Caco-2 (cell line): ENCODE data around the gene LMOD1. TPM values are rescaled to one million over a fixed set of nuclear protein-coding genes. Genes with fewer than 3 reads are reported as not detected.

Source experiments
- BruUV-seq: library from RNA; stranded (reverse); fragments of 400-500 nt; replicated peaks from 2 replicates; lab custom pipeline; 2021; lab: Mats Ljungman, UMichigan
- CTCF ChIA-PET: fragments of 300-600 bp; sonication (Branson Sonifier 250); formaldehyde crosslinking; loops from one replicate; lab custom pipeline; 2022; ENCODE audit warnings: antibody characterized with exemption; lab: Charles Lee
- POLR2A ChIA-PET: fragments of 300-600 bp; sonication (Branson Sonifier 250); formaldehyde crosslinking; loops from one replicate; lab custom pipeline; 2022; ENCODE audit warnings: antibody characterized with exemption; lab: Charles Lee
- DNase-seq, 2 experiments: peaks; one replicate each; pipeline versions ENCODE4 v3.0.0 to v3.0.0-alpha.2; 2020 to 2022
- H3K27me3 ChIP-seq: replicated peaks from 2 replicates; pipeline ENCODE4 v1.6.0; 2011; ENCODE audit warnings: low read length; ENCODE audit not compliant: control insufficient read depth, insufficient read depth
- H3K36me3 ChIP-seq: 2 replicates; pipeline ENCODE4 v1.5.1; 2011; ENCODE audit warnings: low read length; ENCODE audit not compliant: control insufficient read depth, insufficient read depth
- H3K4me1 ChIP-seq: fragments of 250-450 bp; sonication (Bioruptor Pico); 2 replicates; pipeline ENCODE4 v1.5.1; 2020; ENCODE audit warnings: mild to moderate bottlenecking
- H3K4me3 ChIP-seq: 2 replicates; pipeline ENCODE4 v1.5.1; 2011; ENCODE audit warnings: low read depth, mild to moderate bottlenecking, control low read depth, low read length
- H3K9me3 ChIP-seq: fragments of 250-450 bp; sonication (Bioruptor Pico); 2 replicates; pipeline ENCODE4 v1.5.1; 2020; ENCODE audit warnings: mild to moderate bottlenecking, moderate library complexity
- H3K27ac Mint-ChIP-seq: one replicate; pipeline ENCODE4 v1.8.0; 2022; ENCODE audit warnings: mixed read lengths; ENCODE audit not compliant: unreplicated experiment
- H3K27me3 Mint-ChIP-seq: one replicate; pipeline ENCODE4 v1.8.0; 2022; ENCODE audit warnings: mixed read lengths; ENCODE audit not compliant: insufficient read depth, unreplicated experiment
- H3K36me3 Mint-ChIP-seq: one replicate; pipeline ENCODE4 v1.8.0; 2022; ENCODE audit warnings: mild to moderate bottlenecking, mixed read lengths; ENCODE audit not compliant: insufficient read depth, unreplicated experiment
- H3K4me1 Mint-ChIP-seq: one replicate; pipeline ENCODE4 v1.8.0; 2022; ENCODE audit warnings: low read depth, mixed read lengths; ENCODE audit not compliant: unreplicated experiment
- H3K4me3 Mint-ChIP-seq: one replicate; pipeline ENCODE4 v1.8.0; 2022; ENCODE audit warnings: mild to moderate bottlenecking, moderate library complexity, mixed read lengths; ENCODE audit not compliant: unreplicated experiment
- H3K9me3 Mint-ChIP-seq: one replicate; pipeline ENCODE4 v1.8.0; 2022; ENCODE audit warnings: mixed read lengths; ENCODE audit not compliant: unreplicated experiment
- intact Hi-C: fragments of 100-400 bp; cut with micrococcal nuclease; formaldehyde crosslinking; loops from one replicate; pipeline ENCODE4 v1.10.0; 2022; ENCODE audit not compliant: unreplicated experiment
- total RNA-seq: library from RNA; stranded (reverse); gene quantifications from 2 replicates; pipeline ENCODE4 v1.2.3, GENCODE V29; 2022
- TF ChIP-seq, protein P1 (sequence below), 2 experiments: fragments of 200-600 bp in 1 of 2; IDR thresholded peaks; 1 replicate in 1 of 2; 2 replicates in 1 of 2; pipeline versions ENCODE4 v1.5.1 to v1.8.0; 2011 to 2022; ENCODE audit warnings: antibody characterized with exemption in 1 of 2, control low read depth in 1 of 2, inconsistent platforms in 1 of 2, low read depth in 1 of 2, low read length in 1 of 2, mild to moderate bottlenecking in 1 of 2, moderate library complexity in 1 of 2; ENCODE audit not compliant: insufficient read depth in 1 of 2, severe bottlenecking in 1 of 2, unreplicated experiment in 1 of 2

LMOD1 gene
- total RNA-seq, 1 experiment from 2014 or later, result 0.11 TPM

DNA sequence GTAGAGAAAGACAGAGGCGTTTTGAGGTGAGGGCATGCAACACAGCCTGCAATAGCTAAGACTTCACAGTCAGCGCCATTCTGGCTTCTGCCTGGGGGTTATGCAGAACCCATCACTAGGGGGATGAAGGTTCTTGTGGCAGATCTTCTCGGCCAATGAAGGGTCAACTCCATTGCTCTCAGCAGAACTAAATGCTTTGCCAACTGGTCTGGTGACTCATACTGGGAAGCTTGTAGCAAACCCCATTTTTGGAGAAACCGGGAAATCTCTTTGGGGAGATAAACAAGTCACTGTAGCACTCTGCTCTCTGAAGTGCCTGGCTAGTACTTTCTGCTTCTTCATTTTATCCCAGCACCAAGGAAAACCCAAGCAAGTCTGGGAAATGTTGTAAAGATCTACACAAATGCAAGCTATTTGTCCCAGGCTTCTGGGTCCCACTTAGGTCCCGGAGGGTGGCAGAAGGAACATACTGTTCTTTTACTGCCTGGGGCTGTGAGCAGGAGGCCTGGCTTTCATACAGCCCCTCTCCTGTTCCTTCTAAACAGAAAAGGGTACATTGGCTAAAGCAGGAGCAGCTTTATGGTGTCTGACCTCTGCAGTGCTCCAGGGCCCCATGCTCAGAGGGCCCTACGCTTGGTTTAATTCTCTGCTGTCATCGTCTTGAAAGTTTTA lies 28.9 kb downstream of the LMOD1 start:
- H3K27ac Mint-ChIP-seq, result no peak overlapping the region
- H3K4me3 Mint-ChIP-seq, result no peak overlapping the region
- H3K4me1 Mint-ChIP-seq, result no peaks in the 10 kb centered on the region
- ChIA-PET POLR2A (no interaction called here), CTCF (no interaction called here)
- Histone ChIP-seq H3K27me3 (no peaks in the 10 kb centered on the region), H3K36me3 (no peaks in the 10 kb centered on the region), H3K4me3 (no peak overlapping the region), H3K9me3 (no peaks in the 10 kb centered on the region), H3K4me1 (no peaks in the 10 kb centered on the region; the same call in 1 of the 2 replicates)
- no peaks in the 10 kb centered on the region for H3K9me3 Mint-ChIP-seq
- no peaks in the 10 kb centered on the region for H3K27me3 Mint-ChIP-seq
- intact Hi-C loops, result no loop called here
- no peak for DNase-seq
- TF ChIP-seq, protein P1, sequence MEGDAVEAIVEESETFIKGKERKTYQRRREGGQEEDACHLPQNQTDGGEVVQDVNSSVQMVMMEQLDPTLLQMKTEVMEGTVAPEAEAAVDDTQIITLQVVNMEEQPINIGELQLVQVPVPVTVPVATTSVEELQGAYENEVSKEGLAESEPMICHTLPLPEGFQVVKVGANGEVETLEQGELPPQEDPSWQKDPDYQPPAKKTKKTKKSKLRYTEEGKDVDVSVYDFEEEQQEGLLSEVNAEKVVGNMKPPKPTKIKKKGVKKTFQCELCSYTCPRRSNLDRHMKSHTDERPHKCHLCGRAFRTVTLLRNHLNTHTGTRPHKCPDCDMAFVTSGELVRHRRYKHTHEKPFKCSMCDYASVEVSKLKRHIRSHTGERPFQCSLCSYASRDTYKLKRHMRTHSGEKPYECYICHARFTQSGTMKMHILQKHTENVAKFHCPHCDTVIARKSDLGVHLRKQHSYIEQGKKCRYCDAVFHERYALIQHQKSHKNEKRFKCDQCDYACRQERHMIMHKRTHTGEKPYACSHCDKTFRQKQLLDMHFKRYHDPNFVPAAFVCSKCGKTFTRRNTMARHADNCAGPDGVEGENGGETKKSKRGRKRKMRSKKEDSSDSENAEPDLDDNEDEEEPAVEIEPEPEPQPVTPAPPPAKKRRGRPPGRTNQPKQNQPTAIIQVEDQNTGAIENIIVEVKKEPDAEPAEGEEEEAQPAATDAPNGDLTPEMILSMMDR (IDR thresholded peaks at IDR 0.05; ENCODE audit: insufficient read depth in 1 of 2, low read depth in 1 of 2, low read length in 1 of 2, severe bottlenecking in 1 of 2, unreplicated experiment in 1 of 2), result no peak
- BruUV-seq, result no TSS peak
- no peaks in the 10 kb centered on the region for H3K36me3 Mint-ChIP-seq

DNA sequence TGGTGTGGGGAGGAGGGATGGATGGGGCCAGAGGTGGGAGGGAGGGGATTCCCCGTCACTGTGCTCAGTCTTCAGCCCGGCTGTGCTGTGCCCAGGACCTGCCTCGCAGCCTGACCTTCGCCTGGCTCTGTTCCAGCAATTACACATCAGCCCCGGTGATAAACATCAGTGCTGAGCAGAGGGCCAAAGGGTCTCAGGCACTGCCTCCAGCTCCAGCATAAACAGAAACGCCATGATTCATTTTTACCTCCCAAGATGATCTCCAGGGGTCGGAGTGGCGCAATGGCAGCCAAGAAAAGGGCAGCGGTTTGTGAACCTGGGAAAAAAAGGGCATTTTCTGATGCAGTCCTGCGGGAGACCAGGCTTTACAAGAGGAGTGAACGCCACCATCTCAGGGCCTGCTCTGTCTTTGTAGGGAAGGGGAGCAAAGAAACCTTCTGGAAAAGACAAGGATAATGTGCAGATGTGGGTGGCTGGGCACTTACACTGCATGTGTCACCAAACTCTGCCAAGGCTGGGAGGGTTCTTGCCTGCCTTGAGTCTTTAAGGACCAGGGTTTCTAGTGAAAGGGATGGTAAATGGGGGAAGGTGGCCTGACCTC lies 29.6 kb downstream of the LMOD1 start:
- Histone ChIP-seq H3K9me3 (no peaks in the 10 kb centered on the region), H3K4me1 (no peaks in the 10 kb centered on the region), H3K27me3 (no peaks in the 10 kb centered on the region), H3K36me3 (no peaks in the 10 kb centered on the region), H3K4me3 (no peak overlapping the region)
- TF ChIP-seq, protein P1 (IDR thresholded peaks at IDR 0.05; ENCODE audit: insufficient read depth in 1 of 2, low read depth in 1 of 2, low read length in 1 of 2, severe bottlenecking in 1 of 2, unreplicated experiment in 1 of 2), result no peak
- ChIA-PET CTCF (no interaction called here), POLR2A (no interaction called here)
- Mint-ChIP-seq H3K27me3 (no peaks in the 10 kb centered on the region), H3K4me3 (no peak overlapping the region), H3K27ac (no peak overlapping the region), H3K4me1 (no peaks in the 10 kb centered on the region), H3K9me3 (no peaks in the 10 kb centered on the region), H3K36me3 (no peaks in the 10 kb centered on the region)
- intact Hi-C loops, result no loop called here
- no peak for DNase-seq
- no TSS peak for BruUV-seq

DNA sequence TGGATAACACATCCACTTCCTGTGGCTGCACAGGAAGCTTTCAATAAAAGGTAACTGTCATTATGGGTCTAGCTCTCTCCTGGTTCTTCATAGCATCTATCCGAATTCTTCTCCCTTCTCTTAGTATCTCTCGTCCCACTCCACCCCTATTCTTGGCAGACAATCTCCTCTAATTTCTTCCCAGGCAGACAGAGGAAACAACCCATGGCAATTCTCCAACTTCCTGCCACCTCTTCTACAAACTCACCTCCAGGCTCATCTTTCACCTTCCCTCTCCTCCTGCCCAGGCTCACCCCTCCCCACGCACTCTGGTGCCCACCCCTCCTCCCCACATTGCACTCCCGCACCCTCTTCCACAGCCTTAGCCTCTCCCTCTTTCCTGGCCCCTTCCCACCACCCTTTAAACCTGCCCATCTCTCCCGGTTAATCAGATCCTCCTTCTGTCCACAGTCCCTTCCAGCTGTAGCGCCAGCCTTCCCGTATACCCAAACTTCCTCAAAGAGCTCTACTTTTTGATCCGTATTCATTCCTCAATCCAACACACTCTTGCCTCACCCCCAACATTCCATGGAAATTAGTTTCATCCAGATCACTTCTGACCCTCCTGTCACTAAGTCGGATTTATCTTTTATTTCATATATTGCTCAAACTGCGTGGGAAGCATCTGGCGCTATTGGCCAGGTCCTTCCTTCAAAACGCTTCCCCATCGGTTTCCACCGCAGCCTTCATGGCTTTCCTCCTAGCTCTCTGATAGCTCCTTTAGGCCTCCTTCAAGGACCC lies 31.7 kb downstream of the LMOD1 start:
- TF ChIP-seq, protein P1 (IDR thresholded peaks at IDR 0.05; ENCODE audit: insufficient read depth in 1 of 2, low read depth in 1 of 2, low read length in 1 of 2, severe bottlenecking in 1 of 2, unreplicated experiment in 1 of 2), result no peak
- no peaks in the 10 kb centered on the region for H3K4me1 Mint-ChIP-seq
- BruUV-seq, result no TSS peak
- H3K9me3 ChIP-seq, result no peaks in the 10 kb centered on the region
- H3K27ac Mint-ChIP-seq, result no peak overlapping the region
- intact Hi-C loops, result no loop called here
- no peaks in the 10 kb centered on the region for H3K36me3 ChIP-seq
- POLR2A ChIA-PET, result no interaction called here
- H3K27me3 ChIP-seq, result no peaks in the 10 kb centered on the region
- no peaks in the 10 kb centered on the region for H3K27me3 Mint-ChIP-seq
- H3K4me3 ChIP-seq, result no peak overlapping the region
- no peaks in the 10 kb centered on the region for H3K9me3 Mint-ChIP-seq
- H3K36me3 Mint-ChIP-seq, result no peaks in the 10 kb centered on the region
- no peak for DNase-seq
- no peaks in the 10 kb centered on the region for H3K4me1 ChIP-seq
- no peak overlapping the region for H3K4me3 Mint-ChIP-seq
- CTCF ChIA-PET, result no interaction called here
